B cell (primary cell): ENCODE measurements around the gene RTN4IP1.

Experiments
- CTCF ChIP-seq: fragments of 200-600 bp; IDR thresholded peaks from one replicate; pipeline ENCODE4 v1.8.0; 2022; ENCODE audit warnings: antibody characterized with exemption, mild to moderate bottlenecking
- EZH2 ChIP-seq: IDR thresholded peaks from 2 replicates; pipeline ENCODE4 v1.6.1; 2012; ENCODE audit warnings: borderline replicate concordance, low read depth, mild to moderate bottlenecking, moderate library complexity, low read length; ENCODE audit not compliant: insufficient read depth, poor library complexity, severe bottlenecking

- TF ChIP-seq EZH2 (no peak), CTCF (no peak)
Measured at GRCh38 chr6:106620931-106621672, 8.2 kb downstream of the RTN4IP1 start.
